ENCODE data around the gene ARHGEF40. TPM values are rescaled to one million over a fixed set of nuclear protein-coding genes. Genes with fewer than 3 reads are reported as not detected.

Gene ARHGEF40
- total RNA-seq, 4 donors from 2014 or later, result 14.4 to 22.8 (median 17.6) TPM

- Histone ChIP-seq H3K27me3 (no peaks in the 10 kb centered on the region), H3K4me3 (no peak overlapping the region), H3K9me3 (no peaks in the 10 kb centered on the region), H3K4me1 (peaks cover 14% of the 10 kb centered on the region), H3K36me3 (no peaks in the 10 kb centered on the region), H3K27ac (no peak overlapping the region)
- no peak for TF ChIP-seq EP300 (IDR thresholded peaks at IDR 0.05)
- no peak for TF ChIP-seq CTCF (IDR thresholded peaks at IDR 0.05)
- no peak for TF ChIP-seq POLR2A (IDR thresholded peaks at IDR 0.05)
- no peak for TF ChIP-seq POLR2AphosphoS5 (IDR thresholded peaks at IDR 0.05)
- DNase-seq (ENCODE audit: low spot score in 2 of 2), result no peak
- WGBS, result 86% methylated on average over 12 of the region's 12 CpGs
Measured at GRCh38 chr14:21030531-21030930, 39.6 kb upstream of the ARHGEF40 start.

GRCh38 chr14:21032326-21033132 is 37.6 kb upstream of the ARHGEF40 start:
- H3K4me3 ChIP-seq, result no peak overlapping the region
- no peaks in the 10 kb centered on the region for H3K4me1 ChIP-seq
- no peaks in the 10 kb centered on the region for H3K27me3 ChIP-seq
- H3K27ac ChIP-seq, result no peak overlapping the region
- H3K36me3 ChIP-seq, result no peaks in the 10 kb centered on the region
- no peak for TF ChIP-seq CTCF (IDR thresholded peaks at IDR 0.05)
- TF ChIP-seq POLR2AphosphoS5 (IDR thresholded peaks at IDR 0.05), result no peak
- no peak for TF ChIP-seq EP300 (IDR thresholded peaks at IDR 0.05)
- TF ChIP-seq POLR2A (IDR thresholded peaks at IDR 0.05), result no peak
- WGBS, result 82% methylated on average over 5 of the region's 5 CpGs
- DNase-seq (ENCODE audit: low spot score in 2 of 2), result no peak
- H3K9me3 ChIP-seq, result no peaks in the 10 kb centered on the region

- no peak overlapping the region for H3K4me3 ChIP-seq
- H3K4me1 ChIP-seq, result peaks cover 2% of the 10 kb centered on the region
- TF ChIP-seq POLR2A (IDR thresholded peaks at IDR 0.05) (no peak), CTCF (IDR thresholded peaks at IDR 0.05) (no peak), POLR2AphosphoS5 (IDR thresholded peaks at IDR 0.05) (no peak)
- WGBS, result 80% methylated on average over 4 of the region's 4 CpGs
- no peaks in the 10 kb centered on the region for H3K9me3 ChIP-seq
- H3K27me3 ChIP-seq, result no peaks in the 10 kb centered on the region
- DNase-seq (ENCODE audit: low spot score in 2 of 2), result no peak
- H3K36me3 ChIP-seq, result no peaks in the 10 kb centered on the region
- no peak overlapping the region for H3K27ac ChIP-seq
Measured at GRCh38 chr14:21033133-21033698, 36.9 kb upstream of the ARHGEF40 start.

GRCh38 chr14:21034707-21035106 is 35.4 kb upstream of the ARHGEF40 start, which contains the start of gene RNASE13:
RNASE13 (minus strand) TSS chr14:21034807; CDS start chr14:21034288, 519 bp downstream.
- no peak within 1 kb of the TSS for H3K27ac ChIP-seq
- DNase-seq (ENCODE audit: low spot score in 2 of 2), result no peak
- 76% methylated on average over 5 of the region's 5 CpGs for WGBS

More at GRCh38 chr14:21034707-21035106, 35.4 kb upstream of the ARHGEF40 start, which contains the start of gene RNASE13:
- Histone ChIP-seq H3K4me1 (peaks cover 17% of the 10 kb centered on the region), H3K36me3 (no peaks in the 10 kb centered on the region), H3K4me3 (no peak within 1 kb of the TSS), H3K9me3 (no peaks in the 10 kb centered on the region), H3K27me3 (no peaks in the 10 kb centered on the region)
- no peak for TF ChIP-seq EP300 (IDR thresholded peaks at IDR 0.05)
- no peak for TF ChIP-seq CTCF (IDR thresholded peaks at IDR 0.05)
- TF ChIP-seq POLR2A (IDR thresholded peaks at IDR 0.05), result no peak
- no peak for TF ChIP-seq POLR2AphosphoS5 (IDR thresholded peaks at IDR 0.05)
